GM12873 (cell line): ENCODE measurements around the gene KLHDC10.

Source experiments
- CTCF ChIP-seq: IDR thresholded peaks from 2 replicates; pipeline ENCODE4 v1.5.1; 2012; ENCODE audit warnings: low read depth, mild to moderate bottlenecking, moderate library complexity, low read length, control low read depth; ENCODE audit not compliant: insufficient read depth; ENCODE audit errors: missing control alignments

KLHDC10 gene

DNA sequence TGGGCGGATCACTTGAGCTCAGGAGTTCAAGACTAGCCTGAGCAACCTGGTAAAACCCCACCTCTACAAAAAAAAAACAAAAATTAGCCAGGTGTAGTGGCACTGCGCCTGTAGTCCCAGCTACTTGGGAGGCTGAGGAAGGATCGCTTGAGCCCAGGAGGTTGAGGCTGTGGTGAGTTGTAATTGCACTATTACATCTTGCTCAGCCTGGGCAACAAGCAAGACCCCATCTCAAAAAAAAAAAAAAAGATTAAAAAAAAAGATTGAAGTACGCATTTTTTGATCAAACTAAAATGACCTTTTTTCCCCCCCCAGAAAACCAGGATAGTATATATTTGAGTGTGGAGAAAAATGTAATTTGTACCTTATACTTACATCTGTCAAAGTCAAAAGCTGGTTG lies 29.8 kb upstream of the KLHDC10 start:
- TF ChIP-seq CTCF, result no peak

GRCh38 chr7:130047831-130048230 lies 22.5 kb upstream of the KLHDC10 start:
- no peak for TF ChIP-seq CTCF

DNA sequence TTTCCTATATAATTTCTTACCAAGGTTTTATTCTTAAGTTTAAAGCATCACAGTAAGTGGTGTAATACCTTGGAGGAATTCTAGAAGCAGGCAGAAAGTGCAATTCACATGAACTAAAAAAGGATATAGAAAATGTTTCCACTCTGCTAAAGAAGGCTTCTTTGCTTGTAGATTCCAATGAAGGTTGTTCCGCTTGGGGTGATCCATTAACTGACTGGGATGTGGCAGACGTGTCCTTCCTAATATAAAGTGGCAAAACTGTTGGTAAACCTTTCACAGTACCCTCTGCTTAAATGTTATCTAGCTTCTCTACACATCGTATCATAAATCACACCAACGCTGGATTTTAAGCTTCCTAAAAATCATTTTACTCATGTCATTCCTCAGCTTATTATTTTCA lies 21.4 kb upstream of the KLHDC10 start:
- no peak for TF ChIP-seq CTCF

DNA sequence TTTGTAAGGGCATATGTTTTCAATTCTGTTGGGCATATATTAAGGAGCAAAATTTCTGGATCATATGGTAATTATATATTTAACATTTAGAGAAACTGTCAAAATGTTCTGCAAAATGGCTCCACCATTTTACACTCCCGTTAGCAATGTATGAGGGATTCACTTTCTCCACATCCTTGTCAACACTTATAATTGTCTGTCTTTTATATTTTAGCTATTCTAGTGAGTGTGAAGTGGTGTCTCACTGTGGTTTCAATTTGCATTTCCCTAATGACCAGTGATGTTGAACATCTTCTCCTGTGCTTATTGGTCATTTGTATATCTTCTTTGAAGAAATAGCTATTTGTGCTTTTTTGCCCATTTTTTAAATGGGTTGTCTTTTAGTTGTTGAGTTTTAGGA lies 8.1 kb upstream of the KLHDC10 start:
- no peak for TF ChIP-seq CTCF

GRCh38 chr7:130063036-130063435 lies 7.3 kb upstream of the KLHDC10 start:
- peak; percentile 80 for TF ChIP-seq CTCF

DNA sequence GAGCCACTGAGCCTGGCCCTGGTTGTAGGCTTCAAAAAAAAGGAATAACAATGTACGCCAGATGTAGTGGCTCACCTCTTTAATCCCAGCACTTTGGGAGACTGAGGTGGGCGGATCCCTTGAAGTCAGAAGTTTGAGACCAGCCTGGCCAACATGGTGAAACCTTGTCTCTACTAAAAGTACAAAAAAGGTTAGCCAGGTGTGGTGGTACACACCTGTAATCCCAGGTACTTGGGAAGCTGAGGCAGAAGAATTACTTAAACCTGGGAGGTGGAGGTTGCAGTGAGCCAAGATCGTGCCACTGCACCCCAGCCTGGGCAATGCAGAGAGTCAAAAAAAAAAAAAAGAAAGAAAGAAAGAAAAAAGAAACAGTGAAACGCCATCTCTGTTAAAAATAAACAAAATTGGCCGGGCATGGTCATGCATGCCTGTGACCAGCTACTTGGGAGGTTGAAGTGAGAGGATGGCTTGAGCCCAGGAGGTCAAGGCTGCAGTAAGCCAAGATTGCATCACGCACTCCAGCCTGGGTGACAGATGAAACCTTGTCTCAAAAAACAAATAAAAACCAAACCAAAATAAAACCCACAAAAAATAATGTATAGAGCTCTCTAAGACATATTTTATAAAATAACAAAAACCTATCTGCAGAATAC lies 4.7 kb upstream of the KLHDC10 start:
- TF ChIP-seq CTCF, result no peak

DNA sequence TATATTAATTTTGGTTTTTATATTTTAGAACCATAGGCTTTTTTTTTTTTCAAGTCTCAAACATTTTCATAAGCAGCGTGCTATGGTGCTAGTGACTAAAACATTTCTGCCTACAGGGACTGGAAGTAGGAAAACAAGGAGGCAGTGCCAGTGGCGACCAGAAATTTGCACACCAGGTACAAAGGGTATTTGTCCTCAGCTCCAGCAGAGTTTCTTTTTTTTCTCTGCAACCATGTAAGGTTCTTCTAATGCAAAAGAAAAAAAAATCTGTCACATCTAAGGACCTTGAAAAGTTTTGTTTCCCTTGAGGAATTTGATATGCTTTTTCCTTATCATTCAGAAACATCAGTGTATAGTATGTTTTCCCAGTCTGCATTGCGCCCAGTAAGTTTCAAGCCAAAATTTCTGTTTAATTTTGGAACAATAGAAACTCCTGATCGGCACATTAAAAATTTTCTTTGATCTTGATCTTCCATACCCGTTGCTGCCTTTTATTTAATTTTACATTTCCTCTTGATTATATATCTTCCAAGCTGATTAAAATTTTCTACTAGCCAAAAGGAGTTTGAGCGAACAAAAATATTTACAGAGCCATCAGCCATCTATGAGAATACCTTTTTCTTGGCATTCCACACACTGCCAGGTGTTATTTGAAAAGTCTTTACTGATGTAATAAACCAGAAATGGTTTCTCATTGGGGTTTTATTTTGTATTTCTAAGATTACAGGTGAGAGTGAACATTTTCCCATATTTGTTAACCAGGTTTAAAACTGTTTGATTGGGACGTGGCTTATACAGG lies 956 bp upstream of the KLHDC10 start:
- TF ChIP-seq CTCF, result no peak
